ENCODE results near the gene THUMPD3.

Gene THUMPD3

GRCh38 chr3:9397906-9398699 lies 35.2 kb downstream of the THUMPD3 start:
- DNase-seq (ENCODE audit: low read depth): no peak

DNA sequence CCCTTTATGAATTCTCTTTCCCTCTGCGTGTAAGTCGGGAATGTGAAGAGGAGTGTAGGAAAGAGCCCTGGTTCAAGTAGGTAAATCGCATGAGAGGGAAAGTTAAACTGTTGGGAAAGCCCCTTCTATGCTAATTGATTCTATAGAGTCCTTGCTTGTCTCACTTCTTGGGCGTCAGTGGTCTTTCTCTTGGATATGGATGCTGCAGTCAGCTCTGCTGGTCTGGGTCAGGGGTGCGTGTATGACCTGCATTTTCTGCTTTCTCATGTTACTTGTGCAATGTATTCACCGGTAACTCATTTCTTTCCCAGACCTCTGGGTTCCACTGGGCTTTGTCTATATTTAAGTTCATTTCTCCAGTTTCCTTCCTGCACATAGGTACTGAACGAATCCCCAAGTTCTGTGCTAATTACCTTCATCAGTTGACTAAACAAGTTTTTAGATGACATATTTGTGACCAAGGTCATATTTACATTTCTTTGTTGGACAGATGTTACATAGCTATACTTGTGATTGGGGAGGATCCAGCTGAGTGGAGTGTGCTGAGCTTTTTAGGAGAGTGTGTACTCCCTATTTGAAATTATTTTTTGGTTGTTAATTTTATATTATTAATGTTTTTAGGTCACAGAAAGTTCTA lies 36.0 kb downstream of the THUMPD3 start:
- no peak for DNase-seq (ENCODE audit: low read depth)

DNA sequence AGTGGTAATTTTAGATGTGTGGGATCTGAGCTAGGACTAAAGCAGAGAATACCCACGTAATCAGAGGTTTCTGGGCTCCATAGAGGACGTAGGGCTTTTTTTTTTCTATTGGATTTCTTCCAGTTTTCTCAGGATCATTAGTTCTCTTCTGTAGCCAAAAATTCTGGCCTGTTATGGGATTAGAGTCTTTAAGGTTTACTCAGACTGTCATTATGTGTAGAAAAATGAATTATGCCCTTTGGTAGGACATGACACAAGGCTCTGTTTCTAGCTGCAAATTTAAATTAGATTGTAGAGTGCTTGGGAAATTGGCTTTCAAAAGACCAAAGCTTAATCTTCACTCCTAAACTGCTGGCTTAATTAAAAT lies 36.5 kb downstream of the THUMPD3 start:
- no peak for DNase-seq (ENCODE audit: low read depth)

DNA sequence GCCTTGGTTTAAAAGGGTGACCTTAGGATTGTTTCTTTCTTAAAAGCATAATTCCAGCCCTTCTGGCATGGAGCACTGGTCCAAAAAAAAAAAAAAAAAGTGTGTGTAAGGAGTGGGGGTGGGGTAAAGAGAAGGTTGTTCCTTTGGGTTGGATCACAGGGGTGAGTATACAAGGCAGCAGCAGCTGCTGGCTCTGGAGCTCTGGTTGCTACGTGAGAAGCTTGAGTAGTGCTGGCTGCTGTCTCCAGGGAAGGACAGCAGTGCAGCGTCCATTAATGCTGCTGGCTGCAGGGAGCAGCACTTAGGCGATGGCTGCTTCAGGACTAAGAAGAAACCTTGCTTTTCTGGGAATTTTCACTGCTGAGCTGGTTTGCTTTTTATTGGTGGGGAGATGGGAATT lies 36.9 kb downstream of the THUMPD3 start:
- peak; percentile 68 for DNase-seq (ENCODE audit: low read depth)

DNA sequence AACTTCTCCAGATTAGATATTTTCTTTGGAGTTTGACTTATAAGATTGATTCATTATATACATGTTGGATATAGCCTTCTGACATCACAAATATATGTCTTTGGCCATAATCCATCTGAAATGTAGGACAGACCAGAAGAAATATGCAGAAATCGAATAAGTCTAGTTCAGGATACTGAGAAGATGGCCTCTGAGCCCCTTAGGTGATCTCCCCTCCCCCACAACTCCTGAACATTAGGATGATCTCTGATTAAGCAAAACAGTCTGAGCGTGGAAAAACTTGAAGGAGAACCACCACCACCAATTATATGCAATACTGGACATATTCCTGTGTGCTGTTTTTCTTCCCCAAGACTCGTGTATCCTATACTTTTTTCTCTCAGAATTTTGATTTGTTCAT lies 37.8 kb downstream of the THUMPD3 start:
- no peak for DNase-seq (ENCODE audit: low read depth)

DNA sequence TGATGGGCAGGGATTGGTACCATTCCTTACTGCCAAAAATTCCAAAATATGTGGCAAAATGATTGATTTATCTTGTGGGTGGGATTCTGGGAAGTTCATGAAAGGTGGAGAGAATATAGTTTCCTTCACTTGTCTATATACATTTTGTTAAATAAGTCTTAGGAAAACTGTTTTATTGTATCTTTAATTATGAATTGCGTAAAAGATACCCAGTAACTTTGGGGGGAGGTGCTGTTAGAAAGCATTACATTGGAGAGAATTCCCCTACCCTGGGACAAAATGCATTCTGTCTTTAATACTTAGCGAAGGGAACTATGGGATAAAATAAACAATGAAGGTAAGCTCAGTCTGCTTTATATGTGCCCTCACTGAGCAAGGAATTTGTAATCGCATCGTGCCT lies 39.1 kb downstream of the THUMPD3 start:
- DNase-seq (ENCODE audit: low read depth): no peak

DNA sequence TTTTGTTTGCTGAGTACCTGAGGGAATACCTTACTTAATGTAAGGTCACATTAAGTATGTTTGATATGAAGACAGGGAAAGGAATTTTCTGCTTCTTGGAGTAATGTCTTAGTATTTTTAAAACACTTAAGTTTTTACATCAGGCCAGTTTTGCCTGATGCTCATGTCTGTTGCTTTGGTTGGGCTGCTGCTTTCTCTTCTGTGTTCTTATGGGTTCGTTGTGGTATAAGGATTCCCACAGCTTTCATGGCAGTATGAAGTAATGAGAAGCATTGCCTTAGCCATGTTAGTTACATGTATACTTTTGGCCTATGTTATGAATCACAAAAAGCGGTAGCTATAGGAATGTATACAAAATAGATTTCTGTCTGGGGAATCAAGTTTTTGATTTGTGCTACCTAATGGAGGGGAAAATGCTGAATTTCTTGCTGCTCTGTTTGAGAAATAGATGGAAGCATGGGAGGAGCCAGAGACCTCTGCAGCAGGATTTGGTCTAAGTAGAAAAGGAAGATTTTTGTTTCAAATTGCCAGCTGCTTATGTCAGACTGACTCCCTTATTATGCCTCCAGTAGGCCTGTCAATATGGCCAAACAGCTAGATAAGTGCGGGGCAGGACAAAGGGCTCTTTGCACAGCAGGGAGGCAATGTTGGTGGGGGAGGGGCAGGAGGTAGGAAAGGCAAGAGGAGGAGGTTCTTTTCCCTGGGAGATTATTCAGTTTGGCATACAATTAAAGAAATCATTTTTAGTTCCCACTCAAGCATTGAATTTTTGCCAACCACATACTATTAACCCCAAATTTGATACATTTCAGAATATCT lies 39.8 kb downstream of the THUMPD3 start:
- DNase-seq (ENCODE audit: low read depth): no peak

GRCh38 chr3:9403463-9403862 lies 40.6 kb downstream of the THUMPD3 start:
- no peak for DNase-seq (ENCODE audit: low read depth)

- no peak for DNase-seq (ENCODE audit: low read depth)
Measured at GRCh38 chr3:9404680-9405079, 41.8 kb downstream of the THUMPD3 start.

DNA sequence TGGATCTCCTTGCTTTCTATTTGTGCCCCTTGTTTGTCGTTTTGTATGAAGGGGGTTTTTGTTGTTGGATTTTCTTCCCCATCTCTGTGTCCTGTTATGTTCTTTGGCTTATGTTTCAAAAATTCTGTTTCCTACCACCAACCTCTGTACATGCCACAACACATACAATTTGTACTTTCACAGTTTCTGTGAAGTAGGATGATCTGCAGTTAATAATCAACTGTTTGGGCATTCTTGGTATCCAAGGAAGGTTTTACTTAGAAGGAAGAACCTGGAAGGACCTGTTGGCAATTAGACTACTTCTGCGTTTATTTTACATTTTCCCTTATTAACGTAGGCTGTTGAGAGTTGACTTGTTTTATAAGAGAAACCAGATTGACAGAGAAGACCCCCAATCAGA lies 42.9 kb downstream of the THUMPD3 start:
- no peak for DNase-seq (ENCODE audit: low read depth)

GRCh38 chr3:9406856-9407626 lies 44.2 kb downstream of the THUMPD3 start:
- DNase-seq (ENCODE audit: low read depth): no peak

DNA sequence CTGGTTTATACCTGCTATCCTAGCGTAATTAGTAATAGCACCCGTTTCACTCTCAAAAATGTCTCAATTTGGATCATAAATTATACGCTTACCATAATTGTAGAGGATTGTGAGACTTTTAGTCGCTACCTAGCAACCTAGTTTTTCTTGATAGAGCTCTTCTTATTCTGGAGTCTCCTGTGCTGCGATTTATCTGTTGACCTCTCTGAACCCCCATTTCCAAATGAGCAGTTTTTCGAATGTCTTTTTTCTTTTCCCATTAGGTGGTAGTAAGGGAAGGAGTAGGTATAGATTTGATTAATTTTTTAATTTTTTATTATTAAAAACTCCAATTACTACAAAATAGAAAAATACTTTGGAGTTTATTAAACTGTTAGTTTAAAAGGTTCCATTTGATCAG lies 45.2 kb downstream of the THUMPD3 start:
- DNase-seq (ENCODE audit: low read depth): no peak

GRCh38 chr3:9408546-9408945 lies 45.7 kb downstream of the THUMPD3 start:
- no peak for DNase-seq (ENCODE audit: low read depth)

DNA sequence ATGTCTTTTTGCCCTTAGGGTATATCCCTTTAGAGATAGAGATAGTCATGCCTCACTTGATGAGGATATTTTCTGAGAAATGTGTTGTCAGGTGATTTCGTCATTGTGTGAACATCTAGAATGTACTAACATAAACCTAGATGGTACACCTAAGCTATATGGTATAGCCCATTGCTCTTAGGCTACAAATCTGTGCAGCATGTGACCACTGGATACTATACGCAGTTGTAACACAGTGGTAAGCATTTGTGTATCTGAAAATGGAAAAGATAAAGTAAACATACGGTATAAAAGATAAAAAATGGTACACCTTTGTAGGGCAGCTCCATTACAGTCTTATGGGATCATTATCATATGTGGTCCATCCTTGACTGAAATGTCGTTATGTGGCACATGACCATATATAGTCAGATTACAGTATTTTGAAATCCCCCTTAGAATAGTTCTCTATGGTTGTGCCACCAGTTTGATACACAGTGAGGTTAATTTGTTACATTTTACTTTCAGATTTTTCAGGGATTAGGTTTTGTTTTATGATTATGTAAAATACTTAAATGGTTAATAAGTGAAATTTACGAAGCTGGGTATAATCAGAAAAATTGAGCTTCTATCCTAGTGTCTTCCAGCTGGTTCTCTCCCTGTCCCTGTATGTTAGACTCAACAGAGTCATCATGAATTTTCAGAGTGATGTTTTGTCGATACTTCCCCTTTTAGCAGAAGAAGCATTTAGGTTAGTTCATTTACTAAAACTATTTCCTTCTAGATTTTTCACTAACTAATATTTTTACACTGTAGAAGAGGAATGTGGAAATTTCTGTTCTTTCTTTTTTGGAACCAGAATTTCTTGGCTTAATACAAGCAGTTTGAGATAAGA lies 47.4 kb downstream of the THUMPD3 start:
- no peak for DNase-seq (ENCODE audit: low read depth)

DNA sequence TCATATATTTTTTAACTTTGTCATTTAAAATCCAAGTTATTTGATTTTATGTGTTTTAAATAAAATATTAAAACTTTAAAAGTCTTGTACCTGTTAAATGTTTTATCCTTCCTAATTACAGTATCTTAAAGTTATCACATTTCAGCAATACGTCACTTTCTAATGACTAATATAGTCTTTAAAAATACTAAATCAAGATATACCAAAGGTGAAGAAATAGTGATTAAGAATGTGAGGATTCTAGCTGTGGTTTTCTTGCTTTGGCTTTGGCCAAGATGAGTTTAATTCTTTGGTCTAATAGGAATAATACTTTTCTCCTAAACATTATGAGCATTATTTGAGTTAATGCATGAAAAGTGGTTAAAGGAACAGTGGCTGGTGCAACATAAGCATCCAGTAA lies 48.4 kb downstream of the THUMPD3 start:
- DNase-seq (ENCODE audit: low read depth): no peak

- no peak for DNase-seq (ENCODE audit: low read depth)
Measured at GRCh38 chr3:9412293-9412692, 49.4 kb downstream of the THUMPD3 start.

- DNase-seq (ENCODE audit: low read depth): no peak
Measured at GRCh38 chr3:9414826-9415225, 52.0 kb downstream of the THUMPD3 start.

DNA sequence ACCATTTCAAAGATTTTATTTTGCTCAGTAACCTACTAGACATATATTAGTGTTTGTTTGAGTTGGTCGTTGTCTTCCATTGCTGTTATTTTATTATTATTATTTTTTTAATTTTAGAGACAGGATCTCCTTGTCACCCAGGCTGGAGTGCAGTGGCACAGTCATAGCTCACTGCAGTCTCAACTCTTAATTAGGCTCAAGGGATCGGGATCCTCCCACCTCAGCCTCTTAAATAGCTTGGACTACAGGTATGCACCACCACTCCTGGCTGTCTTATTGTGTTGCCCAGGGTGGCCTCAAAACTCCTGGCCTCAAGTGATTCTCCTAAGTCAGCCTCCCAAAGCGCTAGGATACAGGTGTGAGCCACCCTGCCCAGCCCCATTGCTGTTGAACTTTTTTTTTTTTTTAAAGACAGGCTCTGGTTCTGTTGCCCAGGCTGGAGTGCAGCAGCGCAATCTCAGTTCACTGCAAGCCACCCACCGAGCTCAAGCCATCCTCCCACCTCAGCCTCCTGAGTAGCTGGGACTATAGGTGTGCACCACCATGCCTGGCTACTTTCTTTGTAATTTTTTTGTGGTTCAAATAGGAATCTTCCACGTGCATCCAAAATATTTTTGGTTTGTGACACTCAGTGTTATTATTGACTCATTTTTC lies 52.8 kb downstream of the THUMPD3 start:
- no peak for DNase-seq (ENCODE audit: low read depth)

DNA sequence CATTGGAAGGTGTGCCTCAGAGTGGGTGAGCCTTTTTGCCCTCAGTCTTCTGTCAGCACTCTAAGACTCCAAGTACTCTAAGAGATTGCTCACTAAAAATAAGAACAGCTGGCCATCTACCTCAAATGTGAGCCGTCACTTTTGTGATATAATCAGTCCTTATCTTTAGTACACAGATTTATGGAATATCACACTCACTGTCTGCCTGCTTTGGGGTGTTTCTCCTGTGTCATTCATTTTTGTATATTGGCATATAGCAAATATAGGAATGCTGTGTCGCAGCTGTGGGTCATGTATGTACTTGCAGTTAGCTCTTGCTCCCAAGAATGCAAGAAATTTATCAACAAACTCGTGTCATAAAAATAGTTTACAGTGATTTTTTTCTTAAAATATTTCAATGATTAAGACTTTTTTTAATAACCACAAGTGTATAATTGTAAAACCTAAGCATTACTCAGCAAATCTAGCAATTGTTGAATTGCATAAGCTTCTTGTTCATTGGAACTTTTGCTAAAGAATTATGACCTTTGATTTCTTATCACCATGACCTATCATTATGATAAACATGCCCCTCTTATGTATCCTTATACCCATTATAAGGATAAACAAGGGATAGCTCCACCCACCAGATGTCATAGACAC lies 53.4 kb downstream of the THUMPD3 start:
- no peak for DNase-seq (ENCODE audit: low read depth)

DNA sequence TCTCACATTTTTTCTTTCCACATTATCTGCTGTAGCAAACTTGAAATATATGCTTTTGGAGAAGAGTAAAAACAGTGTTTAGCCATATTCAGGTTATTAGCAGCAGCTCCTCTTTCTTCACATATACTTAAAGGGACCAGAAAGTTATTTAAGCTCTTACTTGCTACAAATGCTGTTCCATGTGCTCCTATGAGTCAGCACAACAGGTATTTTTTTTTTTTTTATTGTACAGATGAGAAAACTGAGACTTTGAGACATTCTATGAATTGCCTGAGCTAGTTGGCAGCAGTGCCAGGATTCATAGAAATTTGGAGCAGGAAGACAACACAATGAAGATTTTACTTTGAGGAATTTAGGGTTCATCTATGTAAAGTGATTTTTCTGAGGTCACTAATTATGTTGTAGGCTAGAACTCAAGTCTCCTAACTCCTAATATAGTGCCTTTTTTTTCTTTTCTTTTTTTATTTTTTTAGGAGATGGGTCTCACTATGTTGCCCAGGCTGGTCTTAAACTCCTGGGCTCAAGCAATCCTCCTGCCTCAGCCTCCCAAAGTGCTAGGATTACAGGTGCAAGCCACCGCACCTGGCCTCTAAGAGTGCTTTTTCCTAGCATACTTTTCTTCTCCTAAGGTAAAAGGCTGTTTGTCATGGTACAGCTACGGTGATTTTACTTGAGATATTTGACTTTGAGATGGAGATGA lies 58.1 kb downstream of the THUMPD3 start:
- no peak for DNase-seq (ENCODE audit: low read depth)

Measured in HS-5 (cell line).